GM19324 (cell line): ENCODE data around the gene MET.
"Not testable (repeated sequence)": the region's sequence is repeated elsewhere in the genome, so short reads cannot be mapped to it uniquely, and the experiment has no call there.

ENCODE experiments used
- ATAC-seq: cut with Tn5 transposase; IDR thresholded peaks from one replicate; pipeline ENCODE4 v1.9.1; 2021; ENCODE audit warnings: mild to moderate bottlenecking, moderate library complexity; ENCODE audit not compliant: unreplicated experiment, low FRiP score

Gene MET

GRCh38 chr7:116801092-116801710 is 129.2 kb downstream of the MET start:
- ATAC-seq: no peak

DNA sequence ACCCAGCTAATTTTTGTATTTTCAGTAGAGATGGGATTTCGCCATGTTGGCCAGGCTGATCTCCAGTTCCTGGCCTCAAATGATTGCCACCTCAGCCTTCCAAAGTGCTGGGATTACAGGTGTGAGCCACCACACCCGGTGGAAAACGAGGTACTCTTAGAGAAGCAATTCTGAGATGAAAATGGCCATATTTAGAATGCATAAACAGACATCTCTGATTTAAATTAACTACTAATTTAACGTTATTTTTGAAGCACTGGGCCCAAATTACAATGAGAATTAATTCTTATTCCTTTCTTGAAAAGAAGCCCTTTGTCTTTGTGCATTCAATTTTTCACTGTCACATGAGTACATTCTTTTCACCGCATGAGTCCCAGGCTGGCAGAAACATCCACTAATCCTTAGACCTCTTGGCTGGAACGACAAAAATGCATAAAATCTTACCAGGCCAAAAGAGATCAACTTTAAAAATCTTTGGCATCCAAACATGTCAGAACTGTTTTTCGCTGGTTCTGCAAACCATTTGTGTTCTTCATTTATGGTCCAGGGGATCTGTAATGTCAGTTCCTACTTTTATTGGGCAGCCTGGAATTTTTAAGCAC is 130.2 kb downstream of the MET start:
- ATAC-seq: no peak

DNA sequence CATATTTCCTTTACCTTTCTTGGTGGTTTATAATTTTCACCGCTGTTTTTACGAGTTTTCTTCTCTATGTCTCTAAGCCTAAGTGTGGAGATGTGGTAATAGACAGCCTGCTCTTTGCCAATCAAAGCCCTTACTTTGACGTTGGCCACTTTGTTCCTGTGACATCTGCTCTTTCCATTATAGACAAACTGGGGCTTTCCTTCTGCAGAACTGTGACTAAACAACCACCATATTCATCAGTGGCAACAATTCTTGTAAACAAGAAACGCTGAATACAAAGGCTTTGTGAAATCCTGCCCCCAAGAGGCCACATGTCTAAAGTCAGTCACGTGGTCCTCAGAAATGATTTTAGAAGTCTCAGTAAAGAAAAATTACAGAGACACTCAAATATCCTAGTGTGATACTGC is 130.8 kb downstream of the MET start:
- peak; percentile 49 for ATAC-seq

DNA sequence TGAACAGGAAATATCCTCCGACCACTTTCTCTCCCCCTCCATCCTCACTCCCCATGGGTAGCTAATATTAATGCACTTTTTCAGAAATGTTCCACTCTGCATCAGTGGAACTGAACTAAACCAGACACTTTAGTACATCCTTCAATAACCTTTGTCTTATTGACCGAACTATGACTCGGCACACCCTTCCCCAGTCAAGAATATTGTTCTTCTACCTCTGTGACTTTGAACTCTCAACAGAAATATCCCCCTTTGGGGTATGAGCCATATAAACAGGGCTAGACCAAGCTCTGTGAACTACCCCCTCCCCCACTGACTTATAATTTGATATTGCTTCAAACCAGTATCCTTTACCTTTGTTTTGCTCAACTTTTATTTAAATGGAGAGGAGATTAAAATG is 132.5 kb downstream of the MET start:
- ATAC-seq: no peak

DNA sequence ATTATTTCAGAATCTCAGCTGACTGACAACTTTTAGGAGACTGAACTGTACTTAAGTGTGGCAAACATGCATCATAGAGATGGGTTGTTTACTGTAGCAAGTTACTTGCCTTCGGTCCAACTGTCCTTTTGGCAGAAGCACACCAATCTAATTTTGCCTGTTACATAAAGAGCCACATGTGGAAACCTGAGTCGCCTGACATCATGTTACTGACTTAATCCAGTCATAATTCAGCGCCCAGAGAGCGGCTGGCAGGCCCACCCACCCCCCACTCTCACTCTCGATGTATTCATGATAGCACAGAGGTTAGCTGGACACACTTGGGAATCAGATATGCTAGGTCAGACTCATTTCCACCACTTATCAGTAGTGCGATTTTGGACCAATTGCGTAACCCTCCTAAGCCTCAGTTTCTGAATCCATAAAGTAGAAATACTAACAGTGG is 133.1 kb downstream of the MET start:
- ATAC-seq: no peak

GRCh38 chr7:116806046-116806944 is 134.3 kb downstream of the MET start:
- ATAC-seq: no peak

- ATAC-seq: no peak
Measured at GRCh38 chr7:116807011-116807560, 135.1 kb downstream of the MET start.

- ATAC-seq: no peak
Measured at GRCh38 chr7:116809636-116810266, 137.8 kb downstream of the MET start.

- no peak for ATAC-seq
Measured at GRCh38 chr7:116810267-116811116, 138.5 kb downstream of the MET start.

- no peak for ATAC-seq
Measured at GRCh38 chr7:116811768-116812167, 139.8 kb downstream of the MET start.

GRCh38 chr7:116812860-116813259 is 140.9 kb downstream of the MET start:
- no peak for ATAC-seq

GRCh38 chr7:116813371-116813770 is 141.4 kb downstream of the MET start:
- ATAC-seq: not testable (repeated sequence)

DNA sequence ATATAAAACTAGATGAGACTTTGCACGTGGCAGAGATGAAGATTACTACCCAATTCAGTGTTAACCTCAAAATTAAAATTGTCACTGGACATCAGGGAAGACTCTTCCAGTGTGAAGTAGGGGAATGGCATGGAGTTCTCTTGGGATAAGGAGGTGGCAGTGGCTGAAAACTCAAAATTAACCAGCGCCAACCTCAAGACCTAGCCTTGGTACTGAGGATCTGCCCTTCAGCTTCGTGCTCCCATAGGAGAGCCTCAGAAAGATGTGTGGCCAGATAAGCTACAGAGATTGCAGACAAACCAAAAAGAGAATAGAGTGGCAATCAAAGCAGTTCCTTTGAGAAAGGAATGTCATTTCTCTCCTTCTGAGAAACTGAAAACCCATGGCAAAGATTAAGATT is 143.0 kb downstream of the MET start:
- ATAC-seq: no peak

- ATAC-seq: no peak
Measured at GRCh38 chr7:116820149-116820548, 148.2 kb downstream of the MET start.

- not testable (repeated sequence) for ATAC-seq
Measured at GRCh38 chr7:116821647-116822046, 149.7 kb downstream of the MET start.

DNA sequence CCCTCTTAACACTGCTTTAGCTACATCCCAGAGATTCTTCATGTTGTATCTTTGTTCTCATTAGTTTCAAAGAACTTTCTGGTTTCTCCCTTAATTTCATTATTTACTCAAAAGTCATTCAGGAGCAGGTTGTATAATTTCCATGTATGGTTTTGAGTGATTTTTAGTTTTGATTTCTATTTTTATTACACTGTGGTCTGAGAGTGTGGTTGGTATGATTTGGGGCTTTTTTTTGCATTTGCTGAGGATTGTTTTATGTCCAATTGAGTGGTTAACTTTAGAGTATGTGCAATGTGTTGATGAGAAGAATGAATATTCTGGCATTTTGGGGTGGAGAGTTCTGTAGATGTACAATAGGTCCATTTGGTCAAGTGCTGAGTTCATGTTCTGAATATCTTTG is 152.5 kb downstream of the MET start:
- ATAC-seq: no peak

DNA sequence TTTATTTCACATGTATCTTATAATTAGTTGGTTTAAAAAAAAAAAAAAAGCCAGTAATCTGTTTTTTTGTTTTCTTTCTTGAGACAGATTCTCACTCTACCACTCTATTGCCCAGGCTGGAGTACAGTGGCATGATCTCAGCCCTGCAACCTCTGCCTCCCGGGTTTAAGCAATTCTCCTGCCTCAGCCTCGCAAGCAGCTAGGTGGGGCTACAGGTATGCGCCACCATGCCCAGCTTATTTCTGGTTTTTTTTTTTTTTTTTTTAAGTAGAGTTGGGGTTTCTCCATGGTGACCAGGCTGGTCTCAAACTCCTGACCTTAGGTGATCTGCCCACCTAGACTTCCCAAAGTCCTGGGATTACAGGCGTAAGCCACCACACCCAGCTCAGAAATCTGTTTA is 156.3 kb downstream of the MET start:
- ATAC-seq: no peak

GRCh38 chr7:116829041-116829440 is 157.0 kb downstream of the MET start:
- ATAC-seq: no peak

GRCh38 chr7:116829493-116829892 is 157.5 kb downstream of the MET start:
- no peak for ATAC-seq

- ATAC-seq: no peak
Measured at GRCh38 chr7:116832692-116833091, 160.7 kb downstream of the MET start.
